Measurements from ENCODE around the gene ATP6V1C2. TPM values are rescaled to one million over a fixed set of nuclear protein-coding genes. Genes with fewer than 3 reads are reported as not detected.

Gene ATP6V1C2
- polyA plus RNA-seq, 3 donors, result 0.03 TPM; not detected in 2

GRCh38 chr2:10788855-10789254 lies 67.4 kb downstream of the ATP6V1C2 start:
- 93% methylated on average over 4 of the region's 8 CpGs for WGBS (ENCODE audit: insufficient coverage)
- Mint-ChIP-seq H3K4me3 (no peak overlapping the region), H3K27ac (peak overlapping the region in 1 of 7 donors; percentile 26)

GRCh38 chr2:10790228-10790973 lies 69.0 kb downstream of the ATP6V1C2 start:
- peaks cover 92 to 100% of the 10 kb centered on the region in 2 donors for H3K36me3 Mint-ChIP-seq
- peaks cover 0 to 2% (median 0%) of the 10 kb centered on the region in 7 donors for H3K9me3 Mint-ChIP-seq
- Histone ChIP-seq H3K4me2 (replicated peaks; ENCODE audit: extremely low read depth, low read length, poor library complexity, severe bottlenecking) (no peak overlapping the region), H3K36me3 (replicated peaks in 1 of 2; ENCODE audit: control insufficient read depth in 1 of 2, insufficient read depth in 2 of 2, low read length in 2 of 2) (peaks cover 91 to 99% of the 10 kb centered on the region in 2 donors), H3K79me2 (ENCODE audit: insufficient read depth, low read length) (peaks cover 4% of the 10 kb centered on the region), H3K4me3 (replicated peaks in 1 of 3; ENCODE audit: low read depth in 2 of 3, low read length in 3 of 3) (no peak overlapping the region), H3K9ac (ENCODE audit: insufficient read depth, low read length, poor library complexity, severe bottlenecking) (no peak overlapping the region), H3K9me3 (replicated peaks in 1 of 2; ENCODE audit: control insufficient read depth in 1 of 2, insufficient read depth in 1 of 2, low read length in 2 of 2) (no peaks in the 10 kb centered on the region), H2AFZ (ENCODE audit: insufficient read depth, low read depth, low read length, poor library complexity, severe bottlenecking) (no peak overlapping the region), H3K27ac (ENCODE audit: low read depth in 1 of 2, low read length in 2 of 2) (no peak overlapping the region), H3K27me3 (ENCODE audit: control insufficient read depth in 2 of 2, insufficient read depth in 2 of 2, low read length in 2 of 2) (no peaks in the 10 kb centered on the region), H4K20me1 (ENCODE audit: insufficient read depth, low read length) (peaks cover 5% of the 10 kb centered on the region), H3K4me1 (ENCODE audit: control insufficient read depth in 1 of 2, insufficient read depth in 2 of 2, low read length in 2 of 2) (no peaks in the 10 kb centered on the region)
- intact Hi-C loops (cut with micrococcal nuclease), result no loop called here
- H3K27ac Mint-ChIP-seq, result peak overlapping the region in 1 of 7 donors; percentile 61
- no peak for DNase-seq
- TF ChIP-seq CTCF (IDR thresholded peaks at IDR 0.05), result no peak
- H3K4me1 Mint-ChIP-seq, result no peaks in the 10 kb centered on the region
- H3K4me3 Mint-ChIP-seq, result no peak overlapping the region
- H3K27me3 Mint-ChIP-seq (ENCODE audit: low read depth in 3 of 3), result no peaks in the 10 kb centered on the region
- WGBS (ENCODE audit: insufficient coverage), result 100% methylated on average over 5 of the region's 6 CpGs

More at GRCh38 chr2:10788855-10789254, 67.4 kb downstream of the ATP6V1C2 start:
- no peak for DNase-seq
- Histone ChIP-seq H3K79me2 (ENCODE audit: insufficient read depth, low read length) (no peaks in the 10 kb centered on the region), H3K27me3 (ENCODE audit: control insufficient read depth in 2 of 2, insufficient read depth in 2 of 2, low read length in 2 of 2) (no peaks in the 10 kb centered on the region), H4K20me1 (ENCODE audit: insufficient read depth, low read length) (no peaks in the 10 kb centered on the region), H3K4me2 (replicated peaks; ENCODE audit: extremely low read depth, low read length, poor library complexity, severe bottlenecking) (no peak overlapping the region), H3K36me3 (replicated peaks in 1 of 2; ENCODE audit: control insufficient read depth in 1 of 2, insufficient read depth in 2 of 2, low read length in 2 of 2) (peaks cover 97 to 99% of the 10 kb centered on the region in 2 donors), H3K9ac (ENCODE audit: insufficient read depth, low read length, poor library complexity, severe bottlenecking) (no peak overlapping the region), H3K4me3 (replicated peaks in 1 of 3; ENCODE audit: low read depth in 2 of 3, low read length in 3 of 3) (no peak overlapping the region), H2AFZ (ENCODE audit: insufficient read depth, low read depth, low read length, poor library complexity, severe bottlenecking) (no peak overlapping the region), H3K27ac (ENCODE audit: low read depth in 1 of 2, low read length in 2 of 2) (no peak overlapping the region), H3K4me1 (ENCODE audit: control insufficient read depth in 1 of 2, insufficient read depth in 2 of 2, low read length in 2 of 2) (no peaks in the 10 kb centered on the region), H3K9me3 (replicated peaks in 1 of 2; ENCODE audit: control insufficient read depth in 1 of 2, insufficient read depth in 1 of 2, low read length in 2 of 2) (no peaks in the 10 kb centered on the region)
- Mint-ChIP-seq H3K36me3 (peaks cover 98 to 100% of the 10 kb centered on the region in 2 donors), H3K9me3 (peaks cover 0 to 2% (median 0%) of the 10 kb centered on the region in 7 donors), H3K4me1 (no peaks in the 10 kb centered on the region), H3K27me3 (ENCODE audit: low read depth in 3 of 3) (no peaks in the 10 kb centered on the region)
- intact Hi-C loops (cut with micrococcal nuclease), result no loop called here
- TF ChIP-seq CTCF (IDR thresholded peaks at IDR 0.05), result no peak

Data from CD14-positive monocyte (primary cell).